Nephron (organoid): ENCODE measurements around the gene ALDH5A1.
A peak's percentile ranks its signal among the peaks of the same experiment; 100 is the strongest.

Experiments used
- H3K27ac Mint-ChIP-seq, 3 experiments: 2 replicates each; pipeline ENCODE4 v1.8.0; 2020; ENCODE audit warnings: mixed read lengths in 3 of 3, mild to moderate bottlenecking in 2 of 3, moderate library complexity in 1 of 3
- H3K27me3 Mint-ChIP-seq: 2 replicates; pipeline ENCODE4 v1.8.0; 2021; ENCODE audit warnings: low read depth, mild to moderate bottlenecking, moderate library complexity, mixed read lengths
- H3K36me3 Mint-ChIP-seq: 2 replicates; pipeline ENCODE4 v1.8.0; 2020; ENCODE audit warnings: low read depth, mixed read lengths
- H3K4me1 Mint-ChIP-seq: 2 replicates; pipeline ENCODE4 v1.8.0; 2020; ENCODE audit warnings: mixed read lengths
- H3K4me3 Mint-ChIP-seq, 3 experiments: 2 replicates each; pipeline ENCODE4 v1.8.0; 2020; ENCODE audit warnings: mild to moderate bottlenecking in 3 of 3, mixed read lengths in 3 of 3, moderate library complexity in 2 of 3
- H3K9me3 Mint-ChIP-seq: 2 replicates; pipeline ENCODE4 v1.8.0; 2020; ENCODE audit warnings: mixed read lengths
- CTCF ChIP-seq, 3 experiments: fragments of 200-600 bp; sonication (generic); IDR thresholded peaks; one replicate each; pipeline ENCODE4 v1.5.0; 2021; ENCODE audit warnings: antibody characterized with exemption in 3 of 3; ENCODE audit not compliant: unreplicated experiment in 3 of 3

ALDH5A1 gene

GRCh38 chr6:24494821-24495795 is at the start of gene ALDH5A1:
Gene ALDH5A1, plus strand, starts transcription at chr6:24494969. Its CDS starts 28 bp downstream, at chr6:24494997.
- H3K4me3 Mint-ChIP-seq, result peak within 1 kb of the TSS; percentile 81 to 86 (median 84)
- H3K27me3 Mint-ChIP-seq, result peaks cover 7% of the 10 kb centered on the region
- peaks cover 29% of the 10 kb centered on the region for H3K36me3 Mint-ChIP-seq
- H3K4me1 Mint-ChIP-seq, result peaks cover 27% of the 10 kb centered on the region
- peak in 2 of 3 experiments; percentile 9 to 43 for TF ChIP-seq CTCF (IDR thresholded peaks at IDR 0.05; ENCODE audit: unreplicated experiment in 3 of 3)
- no peaks in the 10 kb centered on the region for H3K9me3 Mint-ChIP-seq
- H3K27ac Mint-ChIP-seq, result peak within 1 kb of the TSS; percentile 20 to 82 (median 77)

GRCh38 chr6:24445704-24446103 is 49.1 kb upstream of the ALDH5A1 start:
- Mint-ChIP-seq H3K36me3 (no peaks in the 10 kb centered on the region), H3K9me3 (no peaks in the 10 kb centered on the region), H3K27me3 (peaks cover 4% of the 10 kb centered on the region), H3K27ac (no peak overlapping the region), H3K4me1 (no peaks in the 10 kb centered on the region), H3K4me3 (no peak overlapping the region)
- TF ChIP-seq CTCF (IDR thresholded peaks at IDR 0.05; ENCODE audit: unreplicated experiment in 3 of 3), result no peak

GRCh38 chr6:24446670-24447069 is 48.1 kb upstream of the ALDH5A1 start:
- peaks cover 4% of the 10 kb centered on the region for H3K27me3 Mint-ChIP-seq
- H3K27ac Mint-ChIP-seq, result no peak overlapping the region
- no peaks in the 10 kb centered on the region for H3K4me1 Mint-ChIP-seq
- H3K4me3 Mint-ChIP-seq, result no peak overlapping the region
- TF ChIP-seq CTCF (IDR thresholded peaks at IDR 0.05; ENCODE audit: unreplicated experiment in 3 of 3), result no peak
- no peaks in the 10 kb centered on the region for H3K36me3 Mint-ChIP-seq
- no peaks in the 10 kb centered on the region for H3K9me3 Mint-ChIP-seq

GRCh38 chr6:24448396-24448795 is 46.4 kb upstream of the ALDH5A1 start:
- H3K27me3 Mint-ChIP-seq, result peaks cover 4% of the 10 kb centered on the region
- H3K4me1 Mint-ChIP-seq, result no peaks in the 10 kb centered on the region
- TF ChIP-seq CTCF (IDR thresholded peaks at IDR 0.05; ENCODE audit: unreplicated experiment in 3 of 3), result no peak
- H3K4me3 Mint-ChIP-seq, result no peak overlapping the region
- H3K9me3 Mint-ChIP-seq, result no peaks in the 10 kb centered on the region
- H3K36me3 Mint-ChIP-seq, result no peaks in the 10 kb centered on the region
- H3K27ac Mint-ChIP-seq, result no peak overlapping the region

- Mint-ChIP-seq H3K4me3 (no peak overlapping the region), H3K36me3 (no peaks in the 10 kb centered on the region), H3K27ac (peak overlapping the region in 1 of 3 experiments; percentile 17), H3K9me3 (no peaks in the 10 kb centered on the region), H3K27me3 (peaks cover 4% of the 10 kb centered on the region), H3K4me1 (no peaks in the 10 kb centered on the region)
- no peak for TF ChIP-seq CTCF (IDR thresholded peaks at IDR 0.05; ENCODE audit: unreplicated experiment in 3 of 3)
Measured at GRCh38 chr6:24448828-24449525, 45.8 kb upstream of the ALDH5A1 start.
